ENCODE measurements around the gene GSTP1. TPM values are rescaled to one million over a fixed set of nuclear protein-coding genes. Genes with fewer than 3 reads are reported as not detected.
"Not testable (repeated sequence)": the region's sequence is repeated elsewhere in the genome, so short reads cannot be mapped to it uniquely, and the experiment has no call there.

Gene GSTP1
- total RNA-seq, 4 donors from 2014 or later: 2,883 to 4,990 (median 3,239) TPM

DNA sequence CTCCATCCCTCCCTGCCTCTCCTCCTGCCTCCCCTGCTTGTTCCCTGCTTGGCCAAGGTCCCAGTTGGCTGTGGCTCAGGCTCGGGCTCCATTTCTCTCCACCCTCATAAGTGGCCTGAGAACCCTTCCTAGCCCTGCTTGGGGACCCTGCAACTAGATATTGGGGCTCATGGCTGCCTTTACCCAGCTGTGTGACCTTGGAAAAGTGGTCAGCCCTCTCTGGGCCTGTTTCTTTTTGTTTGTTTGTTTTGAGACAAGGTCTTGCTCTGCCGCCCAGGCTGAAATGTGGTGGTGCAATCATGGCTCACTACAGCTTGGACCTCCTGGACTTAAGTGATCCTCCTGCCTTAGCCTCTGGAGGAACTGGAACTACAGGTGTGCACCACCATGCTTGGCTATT lies 40.0 kb upstream of the GSTP1 start:
- no peak overlapping the region for H3K4me3 ChIP-seq
- no peak for DNase-seq
- H3K36me3 ChIP-seq: no peaks in the 10 kb centered on the region
- peaks cover 0 to 7% (median 0%) of the 10 kb centered on the region in 3 donors for H3K4me1 ChIP-seq
- no peak overlapping the region for H3K27ac ChIP-seq
- 43 to 70% methylated on average over 2 of the region's 2 CpGs for WGBS, 2 donors
- H3K9me3 ChIP-seq: no peaks in the 10 kb centered on the region
- TF ChIP-seq POLR2A (IDR thresholded peaks at IDR 0.05): no peak
- TF ChIP-seq, protein P1, sequence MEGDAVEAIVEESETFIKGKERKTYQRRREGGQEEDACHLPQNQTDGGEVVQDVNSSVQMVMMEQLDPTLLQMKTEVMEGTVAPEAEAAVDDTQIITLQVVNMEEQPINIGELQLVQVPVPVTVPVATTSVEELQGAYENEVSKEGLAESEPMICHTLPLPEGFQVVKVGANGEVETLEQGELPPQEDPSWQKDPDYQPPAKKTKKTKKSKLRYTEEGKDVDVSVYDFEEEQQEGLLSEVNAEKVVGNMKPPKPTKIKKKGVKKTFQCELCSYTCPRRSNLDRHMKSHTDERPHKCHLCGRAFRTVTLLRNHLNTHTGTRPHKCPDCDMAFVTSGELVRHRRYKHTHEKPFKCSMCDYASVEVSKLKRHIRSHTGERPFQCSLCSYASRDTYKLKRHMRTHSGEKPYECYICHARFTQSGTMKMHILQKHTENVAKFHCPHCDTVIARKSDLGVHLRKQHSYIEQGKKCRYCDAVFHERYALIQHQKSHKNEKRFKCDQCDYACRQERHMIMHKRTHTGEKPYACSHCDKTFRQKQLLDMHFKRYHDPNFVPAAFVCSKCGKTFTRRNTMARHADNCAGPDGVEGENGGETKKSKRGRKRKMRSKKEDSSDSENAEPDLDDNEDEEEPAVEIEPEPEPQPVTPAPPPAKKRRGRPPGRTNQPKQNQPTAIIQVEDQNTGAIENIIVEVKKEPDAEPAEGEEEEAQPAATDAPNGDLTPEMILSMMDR (IDR thresholded peaks at IDR 0.05): no peak
- peaks cover 0 to 5% (median 0%) of the 10 kb centered on the region in 4 donors for H3K27me3 ChIP-seq
- intact Hi-C loops (cut with DNase I): no loop called here

DNA sequence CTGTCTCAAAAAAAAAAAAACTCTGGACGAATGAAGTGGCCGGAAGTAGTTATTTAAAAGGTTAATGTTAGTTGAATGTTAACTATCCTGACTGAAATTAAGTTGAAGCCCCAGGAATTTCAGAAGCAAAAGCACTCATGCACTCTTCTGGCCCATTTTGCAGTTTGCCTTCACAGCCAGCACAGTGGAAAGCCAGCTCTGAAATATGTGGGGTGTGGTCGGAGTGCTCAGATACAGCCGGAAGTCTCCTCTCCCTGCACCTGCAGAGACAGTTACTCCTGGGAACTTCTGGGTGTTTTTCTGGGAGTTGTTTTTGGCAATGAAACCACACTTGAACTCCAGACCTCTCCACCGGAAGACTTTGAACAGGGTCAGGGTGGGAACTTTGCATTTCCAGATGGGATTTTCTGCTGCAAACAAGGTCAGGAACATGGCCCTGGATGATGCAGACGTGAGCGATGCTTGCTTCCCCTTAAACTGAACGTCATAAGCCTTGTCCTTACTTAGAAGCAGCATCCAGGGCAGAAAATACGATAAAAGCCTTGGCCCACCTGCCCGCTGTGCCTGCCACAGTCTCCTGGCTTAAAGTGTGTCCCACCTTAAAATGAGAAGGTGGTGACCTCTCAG lies 38.9 kb upstream of the GSTP1 start:
- Histone ChIP-seq H3K9me3 (no peaks in the 10 kb centered on the region), H3K27ac (no peak overlapping the region), H3K36me3 (no peaks in the 10 kb centered on the region), H3K4me3 (no peak overlapping the region), H3K27me3 (no peaks in the 10 kb centered on the region), H3K4me1 (peaks cover 0 to 7% (median 0%) of the 10 kb centered on the region in 3 donors)
- intact Hi-C loops (cut with DNase I): no loop called here
- DNase-seq: no peak
- 52 to 55% methylated on average over 7 to 10 of the region's 10 CpGs for WGBS, 2 donors
- TF ChIP-seq POLR2A (IDR thresholded peaks at IDR 0.05): no peak
- TF ChIP-seq, protein P1 (IDR thresholded peaks at IDR 0.05): no peak

DNA sequence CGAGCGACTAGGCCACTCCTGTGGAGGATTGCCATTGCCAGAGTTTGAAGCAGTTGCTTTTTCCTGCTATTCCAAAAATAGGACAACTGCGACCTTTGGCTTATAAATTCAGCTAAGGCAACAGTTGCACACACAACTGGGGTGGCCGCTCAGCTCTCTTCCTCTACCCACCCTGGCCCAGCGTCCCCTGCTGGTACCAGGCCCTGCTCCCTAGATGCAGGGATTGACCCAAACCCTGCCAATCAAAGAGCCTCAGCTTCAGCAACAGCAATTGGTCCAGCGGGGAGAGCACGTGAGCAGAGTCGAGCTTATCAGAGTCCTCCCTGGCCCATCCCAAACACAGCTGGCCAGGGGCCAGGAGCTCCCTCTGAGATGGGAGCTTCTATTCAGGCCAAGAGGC lies 38.3 kb upstream of the GSTP1 start:
- intact Hi-C loops (cut with DNase I): no loop called here
- no peaks in the 10 kb centered on the region for H3K27me3 ChIP-seq
- H3K36me3 ChIP-seq: no peaks in the 10 kb centered on the region
- H3K27ac ChIP-seq: no peak overlapping the region
- no peaks in the 10 kb centered on the region for H3K9me3 ChIP-seq
- peaks cover 0 to 7% (median 0%) of the 10 kb centered on the region in 3 donors for H3K4me1 ChIP-seq
- no peak for DNase-seq
- TF ChIP-seq, protein P1 (IDR thresholded peaks at IDR 0.05): no peak
- no peak for TF ChIP-seq POLR2A (IDR thresholded peaks at IDR 0.05)
- no peak overlapping the region for H3K4me3 ChIP-seq
- WGBS, 2 donors: 81 to 93% methylated on average over 3 of the region's 8 CpGs

DNA sequence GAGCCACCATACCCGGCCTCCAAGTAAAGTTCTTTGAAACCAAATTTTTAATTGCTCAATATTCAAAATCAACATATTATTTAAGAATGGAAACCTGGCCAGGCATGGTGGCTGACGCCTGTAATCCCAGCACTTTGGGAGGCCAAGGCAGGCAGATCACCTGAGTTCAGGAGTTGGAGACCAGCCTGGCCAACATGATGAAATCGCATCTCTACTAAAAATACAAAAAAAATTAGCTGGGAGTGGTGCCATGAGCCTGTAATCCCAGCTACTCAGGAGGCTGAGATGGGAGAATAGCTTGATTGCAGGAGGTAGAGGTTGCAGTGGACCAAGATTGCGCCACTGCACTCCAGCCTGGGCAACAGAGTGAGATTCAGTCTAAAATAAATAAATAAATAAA lies 35.5 kb upstream of the GSTP1 start:
- H3K4me1 ChIP-seq; H3K27ac ChIP-seq; H3K27me3 ChIP-seq; DNase-seq; H3K9me3 ChIP-seq; intact Hi-C loops (cut with DNase I); H3K4me3 ChIP-seq; H3K36me3 ChIP-seq: not testable (repeated sequence)
- WGBS, 2 donors: 60 to 89% methylated on average over 2 to 4 of the region's 4 CpGs

DNA sequence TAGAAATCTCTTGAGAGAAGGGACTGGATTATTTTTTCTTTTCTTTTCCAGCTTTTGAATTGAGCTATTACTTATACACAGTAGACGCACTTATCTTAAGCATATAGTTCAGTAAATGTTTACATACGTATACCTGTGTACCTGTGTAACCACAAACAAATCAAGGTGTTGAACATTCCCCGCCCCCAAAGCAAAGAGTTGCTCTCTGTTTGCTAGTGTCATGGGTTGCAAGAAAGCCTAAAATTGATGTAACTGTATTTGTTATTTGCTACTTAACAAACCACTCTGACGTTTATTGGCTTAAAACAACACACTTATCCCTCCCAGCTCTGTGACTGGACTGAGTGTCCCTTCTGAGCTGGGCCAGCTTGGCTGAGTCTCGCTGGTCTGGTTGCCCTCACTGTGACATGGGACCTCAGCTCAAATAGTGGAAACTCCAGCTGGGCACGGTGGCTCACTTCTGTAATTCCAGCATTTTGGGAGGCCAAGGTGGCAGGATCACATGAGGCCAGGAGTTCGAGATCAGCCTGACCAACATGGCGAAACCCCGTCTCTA lies 35.0 kb upstream of the GSTP1 start:
- WGBS, 2 donors: 82 to 87% methylated on average over 9 of the region's 9 CpGs

More for the DNA sequence above, 35.0 kb upstream of the GSTP1 start:
- intact Hi-C loops (cut with DNase I): no loop called here
- Histone ChIP-seq H3K27ac (no peak overlapping the region), H3K9me3 (peaks cover 0 to 5% (median 0%) of the 10 kb centered on the region in 3 donors), H3K27me3 (no peaks in the 10 kb centered on the region), H3K36me3 (no peaks in the 10 kb centered on the region), H3K4me1 (peaks cover 0 to 7% (median 0%) of the 10 kb centered on the region in 3 donors), H3K4me3 (no peak overlapping the region)
- DNase-seq: no peak
- TF ChIP-seq POLR2A (IDR thresholded peaks at IDR 0.05): no peak
- TF ChIP-seq, protein P1 (IDR thresholded peaks at IDR 0.05): no peak
